ENCODE results near the gene MYO7B.

DNA sequence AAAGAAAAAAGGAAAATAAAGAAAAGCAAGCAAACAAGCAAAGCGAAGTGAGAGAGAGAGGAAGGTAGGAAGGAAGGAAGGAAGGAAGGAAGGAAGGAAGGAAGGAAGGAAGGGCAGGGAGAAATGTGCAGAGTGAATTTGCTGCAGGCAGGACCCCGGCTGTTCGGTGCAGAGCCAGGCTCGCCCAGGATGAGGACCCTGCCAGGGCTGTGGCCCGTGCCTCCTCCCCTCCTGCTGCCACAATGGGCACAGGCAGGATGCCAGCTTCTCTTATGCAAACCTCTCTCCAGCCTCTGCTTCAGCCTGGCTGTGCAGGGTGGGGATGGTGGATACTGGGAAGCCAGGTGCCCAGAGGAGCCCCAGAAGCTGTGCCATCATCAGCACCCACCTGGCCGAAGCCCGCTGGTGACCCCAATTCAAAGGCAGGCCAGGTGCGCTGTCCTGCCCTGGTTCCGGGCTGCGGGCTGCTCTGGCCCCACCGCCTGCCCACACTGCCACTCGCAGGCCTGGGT, 113.7 kb downstream of the MYO7B start:
- TF ChIP-seq NR3C1 (CRISPR knock-in tag; IDR thresholded peaks at IDR 0.05) (no peak), IRF2 (CRISPR knock-in tag; IDR thresholded peaks at IDR 0.05) (no peak), CEBPB (tag; IDR thresholded peaks at IDR 0.05) (no peak), CHD4 (IDR thresholded peaks at IDR 0.05; ENCODE audit: insufficient read depth, insufficient replicate concordance, low read depth, low read length, poor library complexity, severe bottlenecking) (no peak), SIX5 (IDR thresholded peaks at IDR 0.05; ENCODE audit: borderline replicate concordance in 1 of 2, insufficient read depth in 1 of 2, low read depth in 1 of 2, low read length in 2 of 2) (no peak), SNRNP70 (optimal IDR thresholded peaks at IDR 0.05; ENCODE audit: low read depth, low read length) (no peak)
- TF ChIP-seq, protein P1, sequence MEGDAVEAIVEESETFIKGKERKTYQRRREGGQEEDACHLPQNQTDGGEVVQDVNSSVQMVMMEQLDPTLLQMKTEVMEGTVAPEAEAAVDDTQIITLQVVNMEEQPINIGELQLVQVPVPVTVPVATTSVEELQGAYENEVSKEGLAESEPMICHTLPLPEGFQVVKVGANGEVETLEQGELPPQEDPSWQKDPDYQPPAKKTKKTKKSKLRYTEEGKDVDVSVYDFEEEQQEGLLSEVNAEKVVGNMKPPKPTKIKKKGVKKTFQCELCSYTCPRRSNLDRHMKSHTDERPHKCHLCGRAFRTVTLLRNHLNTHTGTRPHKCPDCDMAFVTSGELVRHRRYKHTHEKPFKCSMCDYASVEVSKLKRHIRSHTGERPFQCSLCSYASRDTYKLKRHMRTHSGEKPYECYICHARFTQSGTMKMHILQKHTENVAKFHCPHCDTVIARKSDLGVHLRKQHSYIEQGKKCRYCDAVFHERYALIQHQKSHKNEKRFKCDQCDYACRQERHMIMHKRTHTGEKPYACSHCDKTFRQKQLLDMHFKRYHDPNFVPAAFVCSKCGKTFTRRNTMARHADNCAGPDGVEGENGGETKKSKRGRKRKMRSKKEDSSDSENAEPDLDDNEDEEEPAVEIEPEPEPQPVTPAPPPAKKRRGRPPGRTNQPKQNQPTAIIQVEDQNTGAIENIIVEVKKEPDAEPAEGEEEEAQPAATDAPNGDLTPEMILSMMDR (IDR thresholded peaks at IDR 0.05 in 2 of 3, conservative IDR thresholded peaks at IDR 0.05 in 1 of 3; ENCODE audit: insufficient read depth in 2 of 3, low read depth in 1 of 3, low read length in 3 of 3): no peak
- TF ChIP-seq, protein P2, sequence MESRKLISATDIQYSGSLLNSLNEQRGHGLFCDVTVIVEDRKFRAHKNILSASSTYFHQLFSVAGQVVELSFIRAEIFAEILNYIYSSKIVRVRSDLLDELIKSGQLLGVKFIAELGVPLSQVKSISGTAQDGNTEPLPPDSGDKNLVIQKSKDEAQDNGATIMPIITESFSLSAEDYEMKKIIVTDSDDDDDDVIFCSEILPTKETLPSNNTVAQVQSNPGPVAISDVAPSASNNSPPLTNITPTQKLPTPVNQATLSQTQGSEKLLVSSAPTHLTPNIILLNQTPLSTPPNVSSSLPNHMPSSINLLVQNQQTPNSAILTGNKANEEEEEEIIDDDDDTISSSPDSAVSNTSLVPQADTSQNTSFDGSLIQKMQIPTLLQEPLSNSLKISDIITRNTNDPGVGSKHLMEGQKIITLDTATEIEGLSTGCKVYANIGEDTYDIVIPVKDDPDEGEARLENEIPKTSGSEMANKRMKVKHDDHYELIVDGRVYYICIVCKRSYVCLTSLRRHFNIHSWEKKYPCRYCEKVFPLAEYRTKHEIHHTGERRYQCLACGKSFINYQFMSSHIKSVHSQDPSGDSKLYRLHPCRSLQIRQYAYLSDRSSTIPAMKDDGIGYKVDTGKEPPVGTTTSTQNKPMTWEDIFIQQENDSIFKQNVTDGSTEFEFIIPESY (CRISPR knock-in tag; IDR thresholded peaks at IDR 0.05): no peak
- TF ChIP-seq, protein P3, sequence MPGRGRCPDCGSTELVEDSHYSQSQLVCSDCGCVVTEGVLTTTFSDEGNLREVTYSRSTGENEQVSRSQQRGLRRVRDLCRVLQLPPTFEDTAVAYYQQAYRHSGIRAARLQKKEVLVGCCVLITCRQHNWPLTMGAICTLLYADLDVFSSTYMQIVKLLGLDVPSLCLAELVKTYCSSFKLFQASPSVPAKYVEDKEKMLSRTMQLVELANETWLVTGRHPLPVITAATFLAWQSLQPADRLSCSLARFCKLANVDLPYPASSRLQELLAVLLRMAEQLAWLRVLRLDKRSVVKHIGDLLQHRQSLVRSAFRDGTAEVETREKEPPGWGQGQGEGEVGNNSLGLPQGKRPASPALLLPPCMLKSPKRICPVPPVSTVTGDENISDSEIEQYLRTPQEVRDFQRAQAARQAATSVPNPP (IDR thresholded peaks at IDR 0.05; ENCODE audit: borderline replicate concordance, insufficient read depth, insufficient read length): no peak
- TF ChIP-seq, protein P4, sequence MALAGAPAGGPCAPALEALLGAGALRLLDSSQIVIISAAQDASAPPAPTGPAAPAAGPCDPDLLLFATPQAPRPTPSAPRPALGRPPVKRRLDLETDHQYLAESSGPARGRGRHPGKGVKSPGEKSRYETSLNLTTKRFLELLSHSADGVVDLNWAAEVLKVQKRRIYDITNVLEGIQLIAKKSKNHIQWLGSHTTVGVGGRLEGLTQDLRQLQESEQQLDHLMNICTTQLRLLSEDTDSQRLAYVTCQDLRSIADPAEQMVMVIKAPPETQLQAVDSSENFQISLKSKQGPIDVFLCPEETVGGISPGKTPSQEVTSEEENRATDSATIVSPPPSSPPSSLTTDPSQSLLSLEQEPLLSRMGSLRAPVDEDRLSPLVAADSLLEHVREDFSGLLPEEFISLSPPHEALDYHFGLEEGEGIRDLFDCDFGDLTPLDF (CRISPR knock-in tag; IDR thresholded peaks at IDR 0.05): no peak

Measured in K562 (cell line).